HepG2 (cell line): ENCODE results near the gene SGSH.

Experiments
- ATF3 ChIP-seq: sonication (generic); formaldehyde crosslinking; IDR thresholded peaks from 2 replicates; pipeline ENCODE4 v1.4.0; 2020; ENCODE audit warnings: missing genetic modification reagents
- BCLAF1 ChIP-seq: fragments of 450-650 bp; IDR thresholded peaks from 2 replicates; pipeline ENCODE4 v1.6.1; 2017; ENCODE audit warnings: mild to moderate bottlenecking
- CTCF ChIP-seq: sonication (generic); formaldehyde crosslinking; IDR thresholded peaks from 2 replicates; pipeline ENCODE4 v1.5.0; 2020; ENCODE audit warnings: mild to moderate bottlenecking, missing genetic modification reagents, moderate library complexity
- FOXJ3 ChIP-seq: sonication (generic); formaldehyde crosslinking; IDR thresholded peaks from 2 replicates; pipeline ENCODE4 v1.4.0; 2020; ENCODE audit warnings: missing genetic modification reagents, mild to moderate bottlenecking, borderline replicate concordance
- HDAC6 ChIP-seq: fragments of 200-600 bp; sonication (generic); IDR thresholded peaks from 2 replicates; pipeline ENCODE4 v1.7.0; 2017; ENCODE audit warnings: mild to moderate bottlenecking, antibody characterized with exemption, low read length, low read depth
- NKX3-1 ChIP-seq: sonication (generic); formaldehyde crosslinking; IDR thresholded peaks from 2 replicates; pipeline ENCODE4 v1.5.0; 2020; ENCODE audit warnings: missing genetic modification reagents
- TCF12 ChIP-seq, 2 experiments: fragments of 450-650 bp in 1 of 2; sonication (generic) in 1 of 2; formaldehyde crosslinking in 1 of 2; IDR thresholded peaks; 2 replicates each; pipeline versions ENCODE4 v1.6.1 to v1.8.0; 2017 to 2022; ENCODE audit warnings: antibody characterized with exemption in 1 of 2, mild to moderate bottlenecking in 1 of 2, missing genetic modification reagents in 1 of 2, moderate library complexity in 1 of 2
- ZNF292 ChIP-seq: sonication (generic); formaldehyde crosslinking; IDR thresholded peaks from 2 replicates; pipeline ENCODE4 v1.8.1; 2022; ENCODE audit warnings: mild to moderate bottlenecking, low read depth, missing genetic modification reagents, borderline replicate concordance

- TF ChIP-seq HDAC6: no peak
- TF ChIP-seq ATF3 (CRISPR knock-in tag): no peak
- no peak for TF ChIP-seq TCF12 (IDR thresholded peaks at IDR 0.05)
- TF ChIP-seq TCF12 (CRISPR knock-in tag; IDR thresholded peaks at IDR 0.05): no peak
- no peak for TF ChIP-seq NKX3-1 (CRISPR knock-in tag)
- TF ChIP-seq FOXJ3: no peak
- no peak for TF ChIP-seq CTCF
- TF ChIP-seq BCLAF1: no peak
- no peak for TF ChIP-seq ZNF292 (CRISPR knock-in tag)
These were observed 42.0 kb downstream of the SGSH start for GRCh38 chr17:80177986-80178595.
